ENCODE measurements around the gene CHCHD6. TPM values are rescaled to one million over a fixed set of nuclear protein-coding genes. Genes with fewer than 3 reads are reported as not detected.

CHCHD6 gene
- total RNA-seq, 2 experiments from 2014 or later, result 15.0 to 16.2 TPM

GRCh38 chr3:126737527-126737926 is 33.5 kb downstream of the CHCHD6 start:
- Mint-ChIP-seq H3K36me3 (peaks cover 69% of the 10 kb centered on the region), H3K4me3 (no peak overlapping the region), H3K27ac (no peak overlapping the region), H3K4me1 (no peaks in the 10 kb centered on the region), H3K9me3 (peaks cover 15% of the 10 kb centered on the region), H3K27me3 (no peaks in the 10 kb centered on the region)
- DNase-seq, result no peak

DNA sequence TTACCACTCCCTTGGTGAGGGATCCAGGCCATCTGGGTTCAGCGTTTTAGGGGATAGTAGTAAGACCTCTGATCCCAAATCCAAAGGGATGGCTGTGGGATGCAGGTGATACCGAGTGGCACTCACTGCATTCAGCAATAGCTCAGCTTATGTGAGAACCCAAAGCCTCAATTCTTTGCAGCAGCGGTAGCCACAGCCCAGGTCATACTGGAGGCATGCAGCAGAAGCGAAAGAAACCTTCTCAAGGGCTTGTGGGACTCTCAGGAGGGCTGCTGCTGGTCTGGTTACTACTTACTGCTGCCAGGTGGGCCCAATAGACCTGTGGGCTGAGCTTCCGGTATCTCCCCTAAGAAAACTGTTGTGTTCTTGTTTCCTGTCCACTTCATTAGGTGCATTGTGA is 38.0 kb downstream of the CHCHD6 start:
- no peak overlapping the region for H3K27ac Mint-ChIP-seq
- peaks cover 15% of the 10 kb centered on the region for H3K9me3 Mint-ChIP-seq
- peaks cover 39% of the 10 kb centered on the region for H3K36me3 Mint-ChIP-seq
- H3K4me3 Mint-ChIP-seq, result no peak overlapping the region
- no peaks in the 10 kb centered on the region for H3K4me1 Mint-ChIP-seq
- no peaks in the 10 kb centered on the region for H3K27me3 Mint-ChIP-seq
- no peak for DNase-seq

DNA sequence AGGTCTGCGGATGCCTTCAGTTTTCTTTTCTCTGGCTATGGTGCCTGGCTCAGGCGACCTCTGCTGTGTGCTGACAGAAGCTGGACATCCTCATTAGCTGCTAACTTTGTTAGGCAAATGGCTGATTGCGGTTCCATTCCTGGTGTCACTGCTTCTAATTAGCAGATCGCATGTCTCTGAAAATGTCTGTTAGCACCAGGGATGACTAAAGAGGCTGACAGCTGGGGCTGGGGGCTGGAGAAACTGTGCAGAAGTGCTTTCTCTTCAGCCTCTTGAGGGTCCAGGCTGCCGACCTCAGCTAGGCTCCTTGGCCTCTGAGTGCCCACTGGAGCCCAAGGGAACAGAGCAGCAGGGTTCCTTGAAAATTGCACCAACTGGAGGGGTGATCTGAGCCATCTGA is 39.3 kb downstream of the CHCHD6 start:
- Mint-ChIP-seq H3K36me3 (peaks cover 31% of the 10 kb centered on the region), H3K9me3 (peaks cover 11% of the 10 kb centered on the region), H3K4me3 (no peak overlapping the region), H3K4me1 (no peaks in the 10 kb centered on the region), H3K27me3 (no peaks in the 10 kb centered on the region), H3K27ac (no peak overlapping the region)
- no peak for DNase-seq

GRCh38 chr3:126743781-126744180 is 39.7 kb downstream of the CHCHD6 start:
- Mint-ChIP-seq H3K27ac (no peak overlapping the region), H3K4me3 (no peak overlapping the region), H3K9me3 (peaks cover 6% of the 10 kb centered on the region), H3K36me3 (peaks cover 27% of the 10 kb centered on the region), H3K27me3 (no peaks in the 10 kb centered on the region), H3K4me1 (no peaks in the 10 kb centered on the region)
- DNase-seq, result no peak

DNA sequence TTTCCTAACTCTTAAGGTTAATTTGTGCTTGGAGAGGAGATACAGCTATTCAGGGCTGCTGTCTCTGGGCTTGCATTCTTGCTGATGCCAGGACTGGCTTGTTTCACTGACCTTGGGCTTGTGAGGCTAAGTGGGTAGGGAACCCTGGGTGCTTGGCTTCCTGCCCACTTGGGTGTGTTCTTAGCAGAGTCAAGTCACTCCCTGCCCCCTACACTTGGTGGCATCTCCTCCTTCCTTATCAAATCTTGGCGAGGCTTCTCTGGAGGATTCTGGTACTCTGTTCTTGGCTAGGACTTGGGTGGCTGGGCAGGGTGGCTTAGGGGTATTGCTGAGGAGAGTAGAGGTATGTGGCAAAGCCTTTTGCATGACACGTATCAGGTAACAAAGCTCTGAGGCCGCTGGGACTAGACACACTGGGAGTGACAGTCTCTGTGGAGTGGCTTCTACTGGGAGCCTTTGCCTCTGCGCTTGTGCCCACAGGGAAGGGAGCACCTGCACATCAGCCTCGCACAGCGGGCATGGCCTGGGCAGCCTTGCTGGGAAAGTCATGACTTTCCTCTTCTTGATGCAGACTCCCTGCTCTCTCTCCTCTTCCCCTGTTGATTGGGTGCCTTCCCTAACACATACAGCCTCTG is 41.8 kb downstream of the CHCHD6 start:
- no peak overlapping the region for H3K4me3 Mint-ChIP-seq
- no peak for DNase-seq
- H3K27ac Mint-ChIP-seq, result no peak overlapping the region
- peaks cover 14% of the 10 kb centered on the region for H3K36me3 Mint-ChIP-seq
- no peaks in the 10 kb centered on the region for H3K27me3 Mint-ChIP-seq
- H3K9me3 Mint-ChIP-seq, result no peaks in the 10 kb centered on the region
- peaks cover 2% of the 10 kb centered on the region for H3K4me1 Mint-ChIP-seq

- Mint-ChIP-seq H3K36me3 (peaks cover 9% of the 10 kb centered on the region), H3K27ac (no peak overlapping the region), H3K4me1 (peaks cover 2% of the 10 kb centered on the region), H3K27me3 (no peaks in the 10 kb centered on the region), H3K4me3 (no peak overlapping the region), H3K9me3 (no peaks in the 10 kb centered on the region)
- no peak for DNase-seq
Measured at GRCh38 chr3:126746395-126747177, 42.5 kb downstream of the CHCHD6 start.

DNA sequence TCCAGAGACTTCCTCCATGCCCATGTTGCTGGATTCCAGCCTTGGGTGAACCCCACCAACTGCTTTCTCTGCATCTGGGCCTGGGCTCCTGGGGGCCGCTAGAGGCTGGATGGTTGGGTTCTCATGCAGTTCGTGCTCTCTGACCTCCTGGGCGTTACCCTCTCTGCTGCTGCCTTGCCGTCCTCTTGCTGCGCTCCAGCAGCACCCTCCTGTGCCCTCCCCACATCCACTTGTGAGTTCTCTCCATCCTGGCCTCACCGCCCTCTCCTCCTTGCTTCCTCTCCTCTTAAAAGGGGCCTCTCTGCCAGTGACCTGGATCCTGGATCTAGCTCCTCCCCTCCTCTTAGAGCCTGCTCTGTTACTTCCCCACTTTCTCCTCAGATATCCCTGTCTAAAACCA is 43.7 kb downstream of the CHCHD6 start:
- no peaks in the 10 kb centered on the region for H3K9me3 Mint-ChIP-seq
- H3K27ac Mint-ChIP-seq, result no peak overlapping the region
- DNase-seq, result no peak
- peaks cover 2% of the 10 kb centered on the region for H3K4me1 Mint-ChIP-seq
- H3K36me3 Mint-ChIP-seq, result peaks cover 3% of the 10 kb centered on the region
- no peak overlapping the region for H3K4me3 Mint-ChIP-seq
- no peaks in the 10 kb centered on the region for H3K27me3 Mint-ChIP-seq

- peaks cover 3% of the 10 kb centered on the region for H3K36me3 Mint-ChIP-seq
- no peak for DNase-seq
- peaks cover 2% of the 10 kb centered on the region for H3K4me1 Mint-ChIP-seq
- no peaks in the 10 kb centered on the region for H3K9me3 Mint-ChIP-seq
- H3K27me3 Mint-ChIP-seq, result no peaks in the 10 kb centered on the region
- H3K4me3 Mint-ChIP-seq, result no peak overlapping the region
- H3K27ac Mint-ChIP-seq, result no peak overlapping the region
Measured at GRCh38 chr3:126748701-126749546, 44.9 kb downstream of the CHCHD6 start.

GRCh38 chr3:126749547-126749875 is 45.5 kb downstream of the CHCHD6 start:
- Mint-ChIP-seq H3K27ac (no peak overlapping the region), H3K9me3 (no peaks in the 10 kb centered on the region), H3K4me1 (peaks cover 2% of the 10 kb centered on the region), H3K36me3 (peaks cover 3% of the 10 kb centered on the region), H3K4me3 (no peak overlapping the region), H3K27me3 (no peaks in the 10 kb centered on the region)
- DNase-seq, result no peak

GRCh38 chr3:126749931-126750755 is 46.1 kb downstream of the CHCHD6 start:
- Mint-ChIP-seq H3K4me3 (no peak overlapping the region), H3K27me3 (no peaks in the 10 kb centered on the region), H3K4me1 (peaks cover 2% of the 10 kb centered on the region), H3K9me3 (no peaks in the 10 kb centered on the region), H3K36me3 (peaks cover 3% of the 10 kb centered on the region), H3K27ac (no peak overlapping the region)
- DNase-seq, result no peak

GRCh38 chr3:126750756-126751121 is 46.7 kb downstream of the CHCHD6 start:
- H3K4me3 Mint-ChIP-seq, result no peak overlapping the region

GRCh38 chr3:126751611-126752302 is 47.7 kb downstream of the CHCHD6 start:
- Mint-ChIP-seq H3K27me3 (no peaks in the 10 kb centered on the region), H3K36me3 (peaks cover 3% of the 10 kb centered on the region), H3K27ac (no peak overlapping the region), H3K4me3 (no peak overlapping the region), H3K4me1 (peaks cover 2% of the 10 kb centered on the region), H3K9me3 (no peaks in the 10 kb centered on the region)
- DNase-seq, result no peak

More at GRCh38 chr3:126750756-126751121, 46.7 kb downstream of the CHCHD6 start:
- Mint-ChIP-seq H3K27ac (no peak overlapping the region), H3K27me3 (no peaks in the 10 kb centered on the region), H3K9me3 (no peaks in the 10 kb centered on the region), H3K4me1 (peaks cover 2% of the 10 kb centered on the region), H3K36me3 (peaks cover 3% of the 10 kb centered on the region)
- DNase-seq, result no peak

- H3K4me3 Mint-ChIP-seq, result no peak overlapping the region
- DNase-seq, result peak; percentile 57
- H3K27ac Mint-ChIP-seq, result no peak overlapping the region
- peaks cover 3% of the 10 kb centered on the region for H3K36me3 Mint-ChIP-seq
- H3K4me1 Mint-ChIP-seq, result peaks cover 2% of the 10 kb centered on the region
- no peaks in the 10 kb centered on the region for H3K27me3 Mint-ChIP-seq
- no peaks in the 10 kb centered on the region for H3K9me3 Mint-ChIP-seq
Measured at GRCh38 chr3:126752303-126753190, 48.5 kb downstream of the CHCHD6 start.
